ENCODE results near the gene CLCN7. TPM values are rescaled to one million over a fixed set of nuclear protein-coding genes. Genes with fewer than 3 reads are reported as not detected.

Gene CLCN7
- total and polyA plus RNA-seq, 2 experiments from 2014 or later, result 50.1 to 57.6 TPM

DNA sequence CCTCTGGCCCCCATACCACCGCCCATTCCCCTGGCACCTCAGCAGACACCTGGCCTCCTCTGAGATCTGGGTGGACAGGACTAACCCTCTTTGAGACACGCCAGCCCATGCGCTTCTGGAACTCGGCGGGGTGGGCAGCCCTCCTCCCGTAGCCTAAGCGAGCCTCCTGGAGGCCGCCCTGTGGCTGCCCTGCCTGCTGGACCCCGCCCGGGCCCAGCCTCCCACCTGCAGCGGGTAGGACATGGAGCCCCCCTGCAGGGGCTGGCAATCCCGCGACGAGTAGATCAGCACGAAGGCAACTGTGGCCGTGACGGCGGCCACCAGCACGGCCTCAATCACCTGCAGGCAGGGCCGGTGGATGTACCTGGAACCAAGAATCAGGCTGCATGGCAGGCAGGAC is 22.3 kb downstream of the CLCN7 start:
- Histone ChIP-seq H3K9me3 (ENCODE audit: low read depth) (no peaks in the 10 kb centered on the region), H3K4me1 (ENCODE audit: low read depth) (no peaks in the 10 kb centered on the region), H3K27me3 (no peaks in the 10 kb centered on the region), H3K27ac (no peak overlapping the region), H3K4me3 (no peak overlapping the region), H3K36me3 (peaks cover 8% of the 10 kb centered on the region)
- no peak for DNase-seq (ENCODE audit: low read depth in 1 of 2, low spot score in 1 of 2)
- TF ChIP-seq, protein P1, sequence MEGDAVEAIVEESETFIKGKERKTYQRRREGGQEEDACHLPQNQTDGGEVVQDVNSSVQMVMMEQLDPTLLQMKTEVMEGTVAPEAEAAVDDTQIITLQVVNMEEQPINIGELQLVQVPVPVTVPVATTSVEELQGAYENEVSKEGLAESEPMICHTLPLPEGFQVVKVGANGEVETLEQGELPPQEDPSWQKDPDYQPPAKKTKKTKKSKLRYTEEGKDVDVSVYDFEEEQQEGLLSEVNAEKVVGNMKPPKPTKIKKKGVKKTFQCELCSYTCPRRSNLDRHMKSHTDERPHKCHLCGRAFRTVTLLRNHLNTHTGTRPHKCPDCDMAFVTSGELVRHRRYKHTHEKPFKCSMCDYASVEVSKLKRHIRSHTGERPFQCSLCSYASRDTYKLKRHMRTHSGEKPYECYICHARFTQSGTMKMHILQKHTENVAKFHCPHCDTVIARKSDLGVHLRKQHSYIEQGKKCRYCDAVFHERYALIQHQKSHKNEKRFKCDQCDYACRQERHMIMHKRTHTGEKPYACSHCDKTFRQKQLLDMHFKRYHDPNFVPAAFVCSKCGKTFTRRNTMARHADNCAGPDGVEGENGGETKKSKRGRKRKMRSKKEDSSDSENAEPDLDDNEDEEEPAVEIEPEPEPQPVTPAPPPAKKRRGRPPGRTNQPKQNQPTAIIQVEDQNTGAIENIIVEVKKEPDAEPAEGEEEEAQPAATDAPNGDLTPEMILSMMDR (IDR thresholded peaks at IDR 0.05; ENCODE audit: low read depth, low read length), result no peak

DNA sequence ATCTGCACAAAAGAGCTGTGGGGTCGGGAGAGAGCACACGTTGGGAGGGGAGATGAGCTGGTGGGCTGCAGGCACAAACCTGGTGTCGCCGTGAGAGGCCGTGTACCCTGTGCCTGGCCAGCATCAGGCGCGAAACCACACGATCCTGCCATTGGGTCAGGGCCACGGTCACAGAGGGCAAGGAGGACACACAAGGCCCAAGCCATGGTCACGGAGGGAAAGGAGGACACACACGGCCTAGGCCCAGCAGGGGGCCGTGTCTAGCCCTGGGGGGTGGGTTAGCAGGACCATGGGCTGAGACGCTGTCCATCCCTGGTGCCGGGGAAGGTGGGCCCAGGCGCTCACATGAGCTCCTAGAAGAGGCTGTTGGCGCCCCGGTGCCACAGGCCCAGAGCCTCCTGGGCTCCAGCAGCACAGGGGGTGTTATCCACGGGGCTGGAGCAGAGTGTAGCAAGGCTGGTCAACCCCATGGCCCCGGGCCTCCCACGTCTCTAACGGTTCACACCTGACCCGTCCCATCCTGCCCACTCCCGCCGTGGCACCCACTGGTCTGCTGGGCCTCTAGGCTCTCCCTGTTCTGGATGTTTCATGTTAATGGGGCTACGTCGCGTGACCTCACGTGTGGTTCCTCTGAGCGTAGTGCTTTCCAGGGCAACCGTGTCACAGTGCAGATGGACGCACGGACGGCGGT is 23.0 kb downstream of the CLCN7 start:
- no peak overlapping the region for H3K4me3 ChIP-seq
- DNase-seq (ENCODE audit: low read depth in 1 of 2, low spot score in 1 of 2), result no peak
- H3K27me3 ChIP-seq, result no peaks in the 10 kb centered on the region
- peaks cover 8% of the 10 kb centered on the region for H3K36me3 ChIP-seq
- no peak overlapping the region for H3K27ac ChIP-seq
- TF ChIP-seq, protein P1 (IDR thresholded peaks at IDR 0.05; ENCODE audit: low read depth, low read length), result no peak
- no peaks in the 10 kb centered on the region for H3K4me1 ChIP-seq (ENCODE audit: low read depth)
- no peaks in the 10 kb centered on the region for H3K9me3 ChIP-seq (ENCODE audit: low read depth)

DNA sequence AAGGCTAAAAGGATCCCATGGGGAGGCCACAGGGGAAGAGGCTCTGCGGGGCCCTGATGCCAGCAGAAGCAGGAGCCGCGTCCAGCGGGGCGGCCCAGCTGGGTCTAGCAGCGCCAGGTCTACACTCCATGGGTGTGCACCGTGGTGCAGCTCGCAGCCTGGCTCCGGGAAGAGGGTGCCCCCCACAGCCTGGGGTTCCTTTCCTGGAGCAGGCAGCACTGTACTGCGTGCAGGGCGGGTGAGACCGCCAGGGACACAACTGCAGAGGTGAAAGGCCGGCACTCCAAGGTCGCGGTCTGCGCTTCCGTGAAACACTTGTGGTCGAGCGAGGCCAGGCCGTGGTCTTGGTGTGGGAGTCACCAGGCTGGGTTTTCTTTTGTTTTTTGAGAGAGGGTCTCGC is 24.0 kb downstream of the CLCN7 start:
- TF ChIP-seq, protein P1 (IDR thresholded peaks at IDR 0.05; ENCODE audit: low read depth, low read length), result no peak
- DNase-seq (ENCODE audit: low read depth in 1 of 2, low spot score in 1 of 2), result no peak
- Histone ChIP-seq H3K27ac (no peak overlapping the region), H3K9me3 (ENCODE audit: low read depth) (no peaks in the 10 kb centered on the region), H3K4me1 (ENCODE audit: low read depth) (no peaks in the 10 kb centered on the region), H3K36me3 (peaks cover 8% of the 10 kb centered on the region), H3K27me3 (no peaks in the 10 kb centered on the region), H3K4me3 (no peak overlapping the region)

DNA sequence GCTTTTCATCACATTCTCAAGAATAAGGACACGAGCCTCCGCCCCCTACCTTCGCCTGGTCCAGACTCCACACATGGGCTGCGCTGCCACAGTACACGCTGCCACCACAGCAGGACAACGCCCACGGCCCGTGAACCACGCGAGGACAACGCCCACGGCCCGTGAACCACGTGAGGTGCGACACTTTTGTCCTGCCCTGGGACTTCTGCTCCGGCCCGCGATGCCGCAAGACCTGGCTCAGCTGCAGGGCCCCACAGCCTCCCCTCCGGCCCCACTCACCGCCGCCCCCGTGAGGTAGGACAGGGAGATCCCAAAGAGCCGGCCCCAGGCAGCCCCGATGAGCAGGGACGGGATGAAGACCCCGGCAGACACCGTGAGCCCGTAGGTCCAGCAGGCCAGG is 24.6 kb downstream of the CLCN7 start:
- TF ChIP-seq, protein P1 (IDR thresholded peaks at IDR 0.05; ENCODE audit: low read depth, low read length), result no peak
- H3K9me3 ChIP-seq (ENCODE audit: low read depth), result no peaks in the 10 kb centered on the region
- no peak overlapping the region for H3K27ac ChIP-seq
- H3K27me3 ChIP-seq, result no peaks in the 10 kb centered on the region
- H3K36me3 ChIP-seq, result peaks cover 5% of the 10 kb centered on the region
- no peak for DNase-seq (ENCODE audit: low read depth in 1 of 2, low spot score in 1 of 2)
- no peaks in the 10 kb centered on the region for H3K4me1 ChIP-seq (ENCODE audit: low read depth)
- no peak overlapping the region for H3K4me3 ChIP-seq

DNA sequence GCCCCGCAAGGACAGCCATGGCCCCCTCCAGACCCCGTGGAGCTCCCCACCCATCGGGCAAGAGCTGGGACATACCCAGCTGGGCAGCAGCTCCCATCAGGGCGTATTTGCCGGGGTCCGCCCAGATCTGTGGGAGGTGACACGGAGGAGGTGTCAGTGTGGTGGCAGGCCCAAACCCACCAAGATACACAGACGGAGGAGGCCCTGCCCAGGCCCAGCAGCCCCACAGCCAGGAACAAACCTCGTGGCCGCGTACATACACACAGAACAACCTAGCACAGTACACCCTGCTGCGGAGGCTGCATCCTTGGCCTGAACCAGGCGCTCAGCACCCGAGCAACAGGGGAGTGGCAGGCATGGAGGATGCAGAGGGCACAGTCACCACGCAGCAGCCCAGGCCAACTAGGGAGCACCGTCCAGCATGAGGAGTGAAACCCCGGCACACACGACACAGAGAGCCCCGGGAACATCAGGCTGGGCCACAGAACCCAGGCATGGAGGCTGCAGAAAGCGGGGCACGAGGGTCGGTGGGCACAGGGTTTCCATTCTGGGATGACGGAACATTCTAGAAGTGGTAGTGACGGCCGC is 25.5 kb downstream of the CLCN7 start:
- H3K4me3 ChIP-seq, result no peak overlapping the region
- H3K27ac ChIP-seq, result no peak overlapping the region
- no peaks in the 10 kb centered on the region for H3K27me3 ChIP-seq
- TF ChIP-seq, protein P1 (IDR thresholded peaks at IDR 0.05; ENCODE audit: low read depth, low read length), result no peak
- H3K36me3 ChIP-seq, result no peaks in the 10 kb centered on the region
- H3K9me3 ChIP-seq (ENCODE audit: low read depth), result no peaks in the 10 kb centered on the region
- no peak for DNase-seq (ENCODE audit: low read depth in 1 of 2, low spot score in 1 of 2)
- no peaks in the 10 kb centered on the region for H3K4me1 ChIP-seq (ENCODE audit: low read depth)
